GM10847 (cell line): ENCODE results near the gene TMOD2.
A peak's percentile ranks its signal among the peaks of the same experiment; 100 is the strongest.

ENCODE experiments used
- POLR2A ChIP-seq: IDR thresholded peaks from 2 replicates; pipeline ENCODE4 v1.6.1; 2011; ENCODE audit not compliant: insufficient read length; ENCODE audit errors: extremely low read depth

TMOD2 gene

GRCh38 chr15:51818150-51818549 lies 66.8 kb downstream of the TMOD2 start:
- no peak for TF ChIP-seq POLR2A

DNA sequence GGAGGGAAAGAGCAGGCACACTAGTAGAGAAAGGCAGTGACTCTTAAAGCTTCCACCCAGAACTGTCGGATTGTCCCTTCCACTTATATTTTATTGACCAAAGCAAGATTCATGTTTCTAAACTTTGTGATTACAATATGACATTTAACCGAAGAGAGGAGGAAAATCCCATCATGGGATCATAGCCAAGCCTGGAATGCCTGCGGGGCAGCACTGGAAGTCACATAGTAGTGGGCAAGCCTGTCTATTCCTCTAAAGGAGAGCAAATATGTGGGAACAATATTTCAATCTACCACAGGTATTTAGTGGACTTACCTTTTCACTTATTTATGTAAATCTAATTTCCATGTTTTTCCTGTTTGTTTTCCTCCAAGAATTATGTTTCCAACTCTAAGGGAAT lies 74.3 kb downstream of the TMOD2 start:
- TF ChIP-seq POLR2A = no peak

- no peak for TF ChIP-seq POLR2A
These were observed 77.4 kb downstream of the TMOD2 start for GRCh38 chr15:51828621-51829375.

DNA sequence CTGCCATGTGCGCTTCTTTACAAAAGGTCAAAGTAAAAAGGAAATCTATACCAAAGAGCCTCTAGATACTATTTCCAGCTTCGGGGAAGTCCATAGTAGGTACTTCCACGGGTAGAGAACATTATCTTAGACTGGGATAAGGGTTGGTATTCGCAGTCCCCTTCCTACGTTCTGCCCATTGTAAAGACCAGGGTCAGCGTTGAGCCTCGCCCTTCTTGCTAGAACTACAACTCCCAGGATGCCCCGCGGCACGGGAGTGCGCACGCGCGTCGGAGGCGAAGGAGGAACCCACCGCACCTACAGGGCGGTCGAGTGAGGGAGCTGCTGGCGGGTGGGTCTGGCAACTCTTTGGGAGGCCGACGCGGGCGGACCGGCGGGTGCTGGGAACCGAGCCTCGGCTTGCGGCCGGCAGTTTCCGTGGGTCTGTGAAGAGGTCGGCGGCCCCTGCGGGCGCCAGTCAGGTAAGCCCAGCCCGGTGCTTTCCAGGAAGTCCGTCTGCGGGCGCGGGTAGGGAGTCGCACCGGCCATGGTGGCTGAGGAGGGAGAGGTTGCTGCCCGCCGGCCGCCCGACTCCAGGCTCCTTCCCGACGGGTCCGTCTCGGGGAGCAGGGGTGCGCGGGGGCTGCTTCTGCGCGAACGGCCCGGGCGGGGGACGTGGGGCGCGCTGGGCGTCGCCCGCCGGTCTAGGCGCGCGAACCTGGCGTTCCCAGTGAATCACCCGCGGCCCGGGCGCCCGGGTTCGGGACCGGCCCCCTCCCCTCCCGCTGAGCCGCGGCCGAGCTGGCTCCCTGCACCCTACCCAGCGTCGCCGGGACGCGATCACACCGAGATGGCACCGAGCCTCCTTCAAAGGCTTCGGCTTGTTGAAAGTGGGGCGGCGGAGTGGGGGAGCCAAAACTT lies 78.2 kb downstream of the TMOD2 start, which contains the start of gene TMOD3:
Gene TMOD3, plus strand, starts transcription at position 278 of the 900 bp plus-strand sequence. CDS start 33,232 bp downstream, outside the sequence.
- TF ChIP-seq POLR2A = peak; percentile 85

GRCh38 chr15:51830276-51830806 lies 78.9 kb downstream of the TMOD2 start:
- no peak for TF ChIP-seq POLR2A

DNA sequence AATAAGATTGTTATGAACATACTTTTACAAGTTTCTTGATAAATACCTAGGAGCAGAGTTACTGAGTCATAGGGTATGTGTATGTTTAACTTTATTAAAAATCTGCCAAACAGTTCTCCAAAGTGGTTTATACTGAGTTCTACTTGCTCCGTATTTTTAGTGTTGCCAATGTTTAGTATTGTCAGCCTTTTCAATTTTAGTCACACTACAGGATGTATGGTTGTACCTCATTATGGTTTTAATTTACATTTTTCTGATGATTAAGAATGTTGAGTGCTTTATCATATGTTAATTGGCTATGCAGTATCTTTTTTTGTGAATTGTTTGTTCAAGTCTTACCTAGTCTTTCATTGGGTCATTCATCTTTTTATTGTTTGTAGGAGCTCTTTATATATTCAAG lies 82.4 kb downstream of the TMOD2 start:
- TF ChIP-seq POLR2A = no peak

DNA sequence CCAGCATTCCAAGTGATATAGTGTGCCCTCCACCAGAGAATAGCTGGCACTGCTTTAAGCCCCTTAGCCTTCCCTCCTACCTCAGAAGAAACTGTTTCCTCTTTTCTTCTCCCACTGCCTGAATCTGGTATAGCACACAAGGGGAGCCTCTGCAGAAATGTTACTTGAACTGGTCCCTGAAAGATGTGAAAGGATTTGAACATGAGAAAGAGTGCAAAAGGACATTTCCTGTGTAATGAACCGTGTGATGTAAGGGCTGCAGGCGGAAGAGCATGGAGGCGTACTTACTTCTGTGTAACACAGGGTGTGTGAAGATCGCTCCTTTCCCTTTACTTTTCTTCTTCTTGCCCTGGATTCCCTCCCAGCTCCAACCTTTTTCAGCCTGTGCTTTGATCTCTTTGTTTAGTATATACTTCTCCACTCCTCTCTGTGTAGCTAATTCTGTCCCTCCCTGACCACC lies 86.4 kb downstream of the TMOD2 start:
- TF ChIP-seq POLR2A = no peak

GRCh38 chr15:51838270-51838669 lies 86.9 kb downstream of the TMOD2 start:
- no peak for TF ChIP-seq POLR2A

GRCh38 chr15:51840692-51841091 lies 89.3 kb downstream of the TMOD2 start:
- TF ChIP-seq POLR2A = no peak

DNA sequence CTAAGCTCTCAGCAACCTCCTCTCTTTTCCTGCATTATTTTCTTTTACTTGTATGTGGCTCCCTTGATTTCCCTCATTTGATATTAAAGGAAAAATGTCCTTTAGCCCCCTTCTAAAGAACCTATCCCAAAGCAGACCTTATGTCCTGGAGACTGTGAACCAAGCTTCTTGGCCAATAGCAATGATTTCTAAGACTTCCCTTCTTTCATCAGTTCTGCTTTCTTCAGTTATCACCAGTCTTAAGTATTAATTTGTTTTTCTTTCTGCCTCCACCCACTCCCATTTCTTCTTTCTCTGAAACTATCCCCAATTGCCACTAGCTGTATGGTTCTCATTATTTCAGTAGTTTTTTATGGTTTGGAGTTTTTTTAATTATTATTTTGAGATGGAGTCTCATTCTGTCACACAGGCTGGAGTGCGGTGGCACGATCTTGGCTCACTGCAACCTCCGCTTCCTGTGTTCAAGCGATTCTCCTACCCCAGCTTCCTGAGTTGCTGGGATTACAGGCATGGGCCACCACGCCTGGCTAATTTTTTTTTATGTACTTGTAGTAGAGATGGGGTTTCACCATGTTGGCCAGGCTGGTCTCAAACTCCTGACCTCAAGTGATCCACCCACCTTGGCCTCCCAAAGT lies 90.1 kb downstream of the TMOD2 start:
- no peak for TF ChIP-seq POLR2A

- no peak for TF ChIP-seq POLR2A
These were observed 90.9 kb downstream of the TMOD2 start for GRCh38 chr15:51842265-51842664.

DNA sequence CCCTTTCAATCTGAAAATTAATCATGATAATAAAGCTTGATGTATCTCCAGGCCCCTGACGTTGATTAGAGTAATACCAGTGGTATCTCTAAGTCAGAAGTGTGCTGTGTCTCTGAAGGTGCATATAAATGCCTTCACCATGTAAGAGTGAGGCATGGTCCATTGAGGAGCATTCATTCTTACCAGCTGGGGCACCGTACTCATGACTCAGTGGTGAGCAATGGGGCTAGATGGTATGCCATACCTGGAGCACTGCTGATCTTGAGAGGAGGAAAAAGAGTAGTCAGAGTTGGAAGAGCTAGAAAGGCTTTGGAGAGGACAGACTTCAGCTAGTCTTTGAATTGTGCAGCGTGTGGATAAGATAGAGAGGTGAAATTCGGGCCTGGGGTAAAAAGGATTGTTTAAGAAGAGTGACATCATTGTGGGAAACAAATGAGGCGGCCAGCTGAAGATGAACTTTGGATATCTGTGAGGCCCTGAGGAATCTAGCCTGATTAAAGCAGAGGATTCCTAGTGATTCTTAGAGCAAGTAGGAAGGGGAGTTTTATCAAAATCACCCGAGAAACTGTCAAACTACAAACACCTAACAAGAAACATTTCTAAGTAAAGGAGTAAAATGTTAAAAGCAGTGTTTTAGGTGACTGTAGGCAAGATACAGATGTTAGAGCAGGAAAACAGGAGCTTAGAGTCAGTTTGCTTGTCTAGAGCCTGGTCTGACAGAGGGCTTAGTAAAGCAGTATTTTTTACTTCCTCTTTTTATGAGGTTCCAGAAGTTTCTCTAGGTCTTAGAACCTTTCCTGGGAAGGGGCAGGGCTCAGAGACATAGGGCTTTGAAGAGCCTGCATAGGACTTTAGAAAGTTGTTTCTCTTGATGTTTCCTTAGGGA lies 91.7 kb downstream of the TMOD2 start:
- no peak for TF ChIP-seq POLR2A

DNA sequence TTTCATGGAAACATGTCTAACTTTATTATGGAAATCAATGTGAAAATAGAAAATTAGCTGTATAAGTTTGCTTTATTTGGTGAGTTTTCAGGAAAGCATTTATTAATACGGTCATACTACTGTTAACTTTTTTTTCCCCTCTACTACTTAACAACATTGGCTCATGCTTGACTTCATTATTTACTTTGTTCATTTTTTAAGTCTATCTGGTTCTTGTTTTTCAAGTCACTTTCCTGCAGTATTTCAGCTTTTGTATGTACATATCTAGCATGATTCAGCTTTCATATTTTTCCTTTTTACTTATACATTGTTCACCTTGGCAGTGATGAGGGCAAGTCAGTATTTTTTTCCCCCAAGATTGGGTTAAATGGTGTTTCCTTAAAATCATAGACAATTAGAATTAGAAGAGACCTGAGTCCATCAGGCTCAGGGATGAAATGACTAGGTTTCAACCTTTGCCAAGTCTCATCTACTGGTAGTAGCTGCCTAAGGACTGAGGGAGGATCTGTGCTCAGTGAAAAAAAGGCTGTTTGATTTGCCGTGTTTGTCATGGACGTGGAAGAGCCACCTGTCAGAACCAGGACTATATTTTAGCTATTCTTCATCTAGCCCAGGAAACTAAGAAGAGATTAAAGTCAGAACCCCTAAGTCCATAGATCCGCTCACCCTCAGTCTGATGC lies 93.5 kb downstream of the TMOD2 start:
- no peak for TF ChIP-seq POLR2A

DNA sequence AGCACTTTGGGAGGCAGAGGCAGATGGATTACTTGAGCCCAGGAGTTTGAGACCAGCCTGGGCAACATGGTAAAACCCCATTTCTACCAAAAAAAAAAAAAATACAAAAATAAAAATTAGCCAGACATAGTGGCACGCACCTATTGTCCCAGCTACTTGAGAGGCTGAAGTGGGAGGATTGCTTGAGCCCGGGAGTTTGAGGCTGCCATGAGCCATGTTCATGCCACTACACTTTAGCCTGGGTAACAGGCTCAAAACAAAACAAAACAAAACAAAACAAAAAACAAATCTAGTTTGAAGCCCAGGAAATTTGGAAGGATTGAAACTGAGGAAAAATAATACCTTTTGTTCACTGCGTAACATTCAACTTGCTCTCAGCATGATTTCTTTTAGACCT lies 94.7 kb downstream of the TMOD2 start:
- TF ChIP-seq POLR2A = no peak
